Stimulated activated CD8-positive, alpha-beta memory T cell treated with anti-CD3 and anti-CD28 coated beads, Interleukin-15, amount 100 ng/mL, for 48 hours (primary cell): Measurements from ENCODE around the gene HAUS7.

ENCODE experiments used
- DNase-seq, 2 donors: peaks; one replicate each; pipeline ENCODE4 v3.0.0-alpha.2; 2020; ENCODE audit warnings: low read depth in 2 of 2

Gene HAUS7

DNA sequence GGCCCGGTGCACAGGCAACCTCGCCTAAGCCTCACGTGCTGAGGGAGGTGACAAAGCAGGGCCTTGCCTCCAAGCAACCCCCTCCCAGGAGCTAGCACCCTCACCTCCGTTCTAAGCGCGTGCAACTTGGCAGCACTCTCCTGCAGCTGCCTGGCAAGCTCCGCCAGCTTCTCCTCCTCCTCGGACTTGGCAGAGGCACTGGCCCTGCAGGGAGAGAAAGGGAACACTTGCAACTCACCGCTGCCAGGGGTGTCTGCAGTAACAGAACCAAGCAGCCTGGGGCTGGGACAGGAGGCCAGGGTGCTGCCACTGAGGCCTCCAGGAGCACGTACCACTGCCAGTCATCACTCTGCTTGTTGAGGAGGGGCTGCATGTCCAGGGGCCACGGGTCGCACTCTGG lies 14.2 kb downstream of the HAUS7 start:
- DNase-seq = no peak

DNA sequence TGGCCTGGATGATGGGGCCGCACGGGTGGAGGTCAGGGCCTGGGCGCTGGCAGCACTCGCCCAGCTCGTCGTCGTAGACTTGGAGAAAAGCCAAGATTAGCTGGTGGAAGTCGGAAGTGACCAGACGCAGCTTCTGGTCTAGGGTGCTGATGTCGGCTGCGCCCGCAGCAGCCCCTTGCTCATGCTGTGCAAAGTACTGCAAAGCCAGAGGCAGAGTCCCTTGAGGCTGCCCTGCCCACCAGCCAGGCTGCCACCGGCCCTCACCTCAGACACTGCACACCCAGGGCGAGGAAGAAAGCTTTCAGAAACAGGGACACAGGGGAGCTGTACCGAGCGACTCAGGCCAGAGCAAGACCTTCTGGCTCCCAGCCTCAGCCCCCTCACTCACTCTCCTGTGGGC lies 14.8 kb downstream of the HAUS7 start:
- DNase-seq = no peak

GRCh38 chrX:153454901-153455550 lies 15.3 kb downstream of the HAUS7 start:
- DNase-seq = no peak

GRCh38 chrX:153450949-153451277 lies 19.5 kb downstream of the HAUS7 start:
- no peak for DNase-seq

DNA sequence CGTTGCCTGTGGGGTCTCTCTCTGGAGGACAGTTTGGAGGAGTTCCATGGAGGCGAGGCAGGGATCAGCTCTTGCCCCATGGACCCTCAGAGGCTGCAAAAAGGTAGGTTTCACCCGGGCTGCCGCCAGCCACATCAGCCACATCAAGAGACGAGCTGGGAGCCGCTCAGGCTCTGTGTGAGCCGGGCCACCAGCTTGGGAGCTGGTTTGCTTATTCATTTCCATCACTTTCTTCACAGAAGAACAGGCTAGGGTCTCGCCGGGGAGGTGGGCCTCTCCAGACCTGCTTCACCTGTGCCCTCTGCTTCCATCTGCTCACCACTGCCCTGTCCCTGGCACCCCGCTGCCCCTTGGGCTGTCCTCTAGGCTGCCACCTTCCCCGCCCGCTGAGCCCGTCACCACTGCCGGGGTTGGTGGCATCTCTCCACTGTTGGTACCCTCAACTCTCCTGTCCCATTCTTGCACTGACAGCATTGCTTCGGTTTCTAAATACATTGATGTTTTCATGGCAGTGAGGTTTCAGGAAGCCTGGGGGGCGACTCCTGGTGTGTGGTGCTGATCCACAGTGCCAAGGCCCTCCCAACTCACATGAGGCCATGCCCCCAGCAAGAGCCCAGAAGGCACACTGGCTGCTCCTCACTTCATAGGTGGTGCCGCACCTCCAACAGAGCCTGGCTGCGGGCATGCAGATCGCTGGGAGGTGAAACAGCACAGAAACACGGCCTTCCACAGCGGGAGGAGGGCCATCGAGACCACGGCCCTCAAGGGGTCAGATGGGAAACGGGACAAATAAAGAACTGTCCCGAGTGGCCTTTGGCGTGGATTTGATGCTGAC lies 20.0 kb downstream of the HAUS7 start:
- DNase-seq = no peak

DNA sequence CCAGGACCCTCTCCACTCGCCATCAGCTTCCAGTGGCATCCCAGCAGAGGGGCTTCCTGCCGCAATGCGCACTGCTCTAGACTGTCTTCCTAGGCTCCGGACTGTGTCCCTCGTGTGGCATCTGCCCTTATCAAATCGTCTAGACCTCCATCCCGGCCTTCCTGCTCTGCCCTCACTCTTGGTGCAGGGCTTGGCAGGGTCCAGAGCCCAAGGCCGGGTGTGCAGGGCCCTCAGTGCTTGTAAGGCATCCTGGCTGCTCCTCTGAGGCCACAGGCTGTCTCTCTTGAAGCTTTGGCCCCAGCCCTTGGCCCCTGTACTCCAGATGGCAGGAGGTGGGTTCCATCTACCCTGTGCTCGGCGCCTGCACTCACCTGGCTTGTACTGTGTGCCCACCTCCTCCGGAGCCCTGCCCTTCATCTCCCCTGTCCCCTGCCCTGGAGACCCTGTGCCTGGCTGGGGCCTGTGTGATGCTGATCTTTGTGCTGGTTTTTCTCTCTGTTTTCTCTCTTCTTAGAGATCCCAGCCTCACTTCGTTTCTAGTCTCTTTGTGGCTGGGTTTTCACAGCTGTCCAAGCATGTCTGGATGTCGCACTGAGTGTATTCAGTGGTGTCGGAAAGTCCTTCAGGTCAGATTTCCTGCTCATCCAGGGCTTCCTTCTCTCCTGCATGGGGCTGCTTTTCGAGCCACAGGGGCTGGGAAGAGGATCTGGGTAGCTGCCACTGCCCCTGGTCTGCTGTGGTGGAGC lies 20.8 kb downstream of the HAUS7 start:
- no peak for DNase-seq

- DNase-seq = no peak
These were observed 21.6 kb downstream of the HAUS7 start for GRCh38 chrX:153448556-153449367.

DNA sequence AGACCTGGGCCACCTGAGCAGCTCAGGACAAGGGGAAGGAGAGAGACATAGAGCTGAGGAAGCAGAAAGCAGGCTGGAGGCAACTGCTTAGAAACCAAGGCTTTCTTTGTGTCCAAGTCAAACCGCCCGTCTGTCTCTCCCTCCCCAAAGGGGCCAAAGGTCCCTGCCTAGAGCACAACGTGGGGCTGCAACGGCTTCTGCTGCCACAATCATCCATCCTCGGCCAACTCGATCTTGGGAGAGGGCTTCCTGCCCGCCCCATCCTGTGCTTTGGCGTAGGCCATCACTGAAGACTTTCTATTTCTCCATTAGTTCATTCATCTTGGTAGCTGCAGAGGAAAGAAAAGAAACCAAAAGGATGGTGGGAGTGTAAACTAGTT lies 22.8 kb downstream of the HAUS7 start:
- no peak for DNase-seq

DNA sequence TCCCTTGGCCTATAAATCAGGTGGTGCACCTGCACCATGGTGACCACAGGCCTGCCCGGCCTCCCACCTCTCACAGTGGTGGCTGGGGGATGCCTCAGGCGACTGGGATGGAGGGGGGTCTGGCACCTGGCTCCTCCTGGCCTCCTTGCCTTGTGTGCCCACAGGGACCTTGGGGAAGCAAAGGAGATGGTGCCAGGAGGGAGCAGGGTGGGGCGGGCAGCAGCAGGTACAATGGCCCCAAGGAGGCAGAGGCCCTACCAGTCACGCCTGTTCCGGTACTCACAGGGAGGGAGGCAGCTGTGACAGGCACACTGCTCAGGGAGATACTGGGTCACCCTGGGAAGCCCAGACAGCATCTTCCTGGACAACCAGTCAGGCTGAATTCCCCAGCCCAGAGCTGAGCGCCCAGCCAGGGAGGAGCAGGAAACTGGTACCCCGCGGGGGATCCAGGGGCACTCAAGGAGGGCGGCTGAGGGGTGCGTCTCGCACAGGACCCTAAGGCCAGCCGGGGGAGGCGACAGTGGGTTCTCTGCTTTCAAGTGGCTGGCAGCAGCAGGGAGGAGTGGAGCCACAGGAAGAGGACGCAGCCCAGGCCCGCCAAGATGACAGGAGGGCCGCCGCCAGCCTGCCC lies 23.3 kb downstream of the HAUS7 start:
- no peak for DNase-seq

DNA sequence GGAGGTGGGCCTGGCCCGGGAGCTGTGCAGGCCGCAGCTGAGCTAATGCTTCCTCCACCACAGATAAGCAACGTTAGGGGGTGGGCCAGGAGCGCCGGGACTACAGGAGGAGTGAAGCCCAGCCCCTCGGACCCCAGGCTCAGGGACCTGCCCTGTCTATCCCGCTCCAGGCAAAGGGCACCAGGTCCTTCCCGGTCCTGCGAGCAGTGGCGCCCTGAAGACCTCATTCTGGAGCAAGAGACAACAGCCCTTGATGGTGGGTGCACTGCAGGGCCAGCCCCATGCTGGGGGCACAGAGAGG lies 23.8 kb downstream of the HAUS7 start:
- DNase-seq = no peak

GRCh38 chrX:153445856-153446635 lies 24.3 kb downstream of the HAUS7 start, which contains the start of gene TREX2:
Gene TREX2, minus strand, starts transcription at chrX:153446056. Its CDS starts 626 bp downstream, at chrX:153445430.
- DNase-seq = no peak

DNA sequence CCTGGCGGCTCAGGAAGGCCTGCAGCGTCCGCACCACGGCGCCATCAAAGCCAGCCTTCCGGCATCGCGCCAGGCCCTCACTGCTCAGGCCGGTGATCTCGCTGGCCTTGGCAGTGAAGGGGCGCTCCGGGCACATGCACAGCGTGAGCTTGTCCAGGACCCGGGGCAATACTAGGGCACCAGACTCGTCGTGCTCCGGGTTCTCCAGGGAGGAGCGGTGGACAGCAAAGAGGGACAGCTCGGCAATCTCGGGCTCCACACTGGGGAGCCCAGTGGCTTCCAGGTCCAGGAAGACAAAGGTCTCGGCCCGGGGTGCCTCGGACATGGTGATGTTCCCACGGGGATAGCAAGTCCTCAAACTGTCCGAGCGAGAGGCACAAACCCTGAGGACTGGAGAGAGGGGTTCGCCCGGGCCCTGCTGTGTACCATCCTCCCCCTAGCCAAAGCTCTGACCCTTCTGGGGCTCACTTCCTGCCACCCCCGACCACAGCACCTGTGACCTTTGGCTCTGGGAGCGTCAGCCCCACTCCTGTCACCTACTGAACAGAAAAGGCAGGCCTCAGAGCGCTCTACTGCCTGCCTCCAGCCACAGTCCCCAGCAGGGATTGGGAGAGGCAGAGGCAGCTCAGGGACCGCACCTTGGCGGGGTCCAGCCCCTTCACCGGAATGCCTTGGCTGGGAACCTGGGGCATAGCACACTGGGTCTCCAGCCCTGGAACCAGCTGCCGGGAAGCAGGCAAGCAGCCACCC lies 25.1 kb downstream of the HAUS7 start:
- no peak for DNase-seq

- no peak for DNase-seq
These were observed 25.9 kb downstream of the HAUS7 start for GRCh38 chrX:153444333-153445011.

GRCh38 chrX:153443476-153444332 lies 26.7 kb downstream of the HAUS7 start:
- DNase-seq = no peak

DNA sequence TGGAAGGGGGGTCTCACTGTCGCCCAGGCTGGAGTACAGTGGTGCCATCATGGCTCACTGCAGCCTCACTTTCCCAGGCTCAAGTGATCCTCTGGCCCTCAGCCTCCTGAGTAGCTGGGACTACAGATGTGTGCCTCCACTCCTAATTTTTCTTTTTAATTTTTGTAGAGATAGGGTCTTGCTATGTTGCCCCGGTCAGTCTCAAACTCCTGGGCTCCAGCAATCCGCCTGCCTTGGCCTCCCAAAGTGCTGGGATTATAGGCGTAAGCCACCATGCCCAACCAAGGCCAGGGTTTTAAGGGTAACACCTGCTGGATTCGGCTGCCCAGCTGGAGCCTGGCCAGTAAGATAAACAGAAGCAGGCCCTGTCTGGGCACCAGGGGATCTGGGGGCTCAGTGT lies 27.9 kb downstream of the HAUS7 start:
- no peak for DNase-seq

DNA sequence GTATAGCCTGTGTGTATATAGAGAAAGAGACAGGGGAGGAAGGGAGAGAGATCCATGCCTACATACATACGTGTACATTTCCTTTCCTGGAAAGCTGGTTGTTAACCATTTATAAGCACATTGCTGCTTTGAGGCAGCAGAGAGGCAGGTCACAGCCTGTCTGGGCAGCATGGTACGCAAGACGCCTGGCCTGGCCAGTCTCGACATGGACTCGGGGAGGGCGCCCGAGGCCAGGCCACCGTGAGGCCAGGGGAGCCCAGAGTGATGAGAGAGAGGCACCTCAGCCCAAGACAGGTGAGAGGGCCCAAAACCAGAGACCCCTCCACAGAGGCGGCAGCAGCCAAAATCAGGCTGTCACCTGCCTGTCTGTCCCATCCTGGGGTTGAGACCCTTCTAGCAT lies 28.4 kb downstream of the HAUS7 start:
- DNase-seq = no peak

DNA sequence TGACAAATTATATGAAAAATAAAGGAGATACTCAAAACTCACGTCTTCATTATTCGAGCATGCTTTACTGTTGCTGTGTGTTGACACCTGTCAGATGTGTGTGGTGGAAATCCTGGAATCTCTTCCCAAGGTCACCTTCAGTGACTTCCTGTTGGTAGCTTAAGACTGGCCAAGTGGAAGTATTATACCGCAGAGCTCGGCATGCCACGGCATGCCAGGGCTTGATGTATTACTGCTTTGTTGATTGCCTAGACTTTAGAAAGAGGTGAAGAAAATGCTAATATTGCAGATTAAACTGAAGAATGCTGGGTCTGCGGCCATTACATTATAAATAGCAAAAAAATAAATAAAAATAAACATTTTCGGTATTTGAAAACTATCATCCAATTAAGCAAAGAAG lies 29.1 kb downstream of the HAUS7 start:
- no peak for DNase-seq

- DNase-seq = no peak
These were observed 29.7 kb downstream of the HAUS7 start for GRCh38 chrX:153440556-153441135.
